IMR-90 (cell line): ENCODE data around the gene AATF.

Source experiments
- BHLHE40 ChIP-seq: fragments of 150-350 bp; IDR thresholded peaks from 2 replicates; pipeline ENCODE4 v1.6.1; 2016; ENCODE audit warnings: mild to moderate bottlenecking, low read depth, low read length
- CEBPB ChIP-seq: IDR thresholded peaks from 2 replicates; pipeline ENCODE4 v1.6.1; 2012; ENCODE audit warnings: low read depth, low read length, improper control_type of control experiment
- CHD1 ChIP-seq: IDR thresholded peaks from 2 replicates; pipeline ENCODE4 v1.6.1; 2012; ENCODE audit warnings: low read depth, low read length, improper control_type of control experiment
- CTCF ChIP-seq: conservative IDR thresholded peaks from 2 replicates; pipeline ENCODE4 v1.5.1; 2012; ENCODE audit warnings: mild to moderate bottlenecking, low read depth, low read length, improper control_type of control experiment
- MXI1 ChIP-seq: IDR thresholded peaks from 2 replicates; pipeline ENCODE4 v1.6.1; 2012; ENCODE audit warnings: low read depth, mild to moderate bottlenecking, low read length, moderate library complexity, borderline replicate concordance
- POLR2A ChIP-seq: IDR thresholded peaks from 2 replicates; pipeline ENCODE4 v1.6.1; 2012; ENCODE audit warnings: mild to moderate bottlenecking, low read depth, low read length
- RAD21 ChIP-seq: IDR thresholded peaks from 2 replicates; pipeline ENCODE4 v1.6.1; 2012; ENCODE audit warnings: low read length, improper control_type of control experiment
- RCOR1 ChIP-seq: IDR thresholded peaks from 2 replicates; pipeline ENCODE4 v1.6.1; 2012; ENCODE audit warnings: mild to moderate bottlenecking, low read length, improper control_type of control experiment; ENCODE audit not compliant: insufficient replicate concordance
- RFX5 ChIP-seq: IDR thresholded peaks from 2 replicates; pipeline ENCODE4 v1.8.0; 2012; ENCODE audit warnings: low read depth, mild to moderate bottlenecking, low read length, moderate library complexity
- SMC3 ChIP-seq: fragments of 150-350 bp; IDR thresholded peaks from 2 replicates; pipeline ENCODE4 v1.6.1; 2016; ENCODE audit warnings: low read depth, mild to moderate bottlenecking, antibody characterized with exemption, low read length, moderate library complexity
- USF2 ChIP-seq: fragments of 150-350 bp; IDR thresholded peaks from 2 replicates; pipeline ENCODE4 v1.6.1; 2017; ENCODE audit warnings: mild to moderate bottlenecking, antibody characterized with exemption, low read length, low read depth

GRCh38 chr17:37019741-37020129, 71.0 kb downstream of the AATF start:
- TF ChIP-seq CTCF (no peak), CHD1 (no peak), SMC3 (no peak), POLR2A (no peak), CEBPB (no peak), USF2 (no peak), RFX5 (no peak), MXI1 (no peak), RAD21 (no peak), BHLHE40 (no peak), RCOR1 (no peak)
